GM19372 (cell line): ENCODE measurements around the gene SMOC1.

Experiments
- ATAC-seq: cut with Tn5 transposase; IDR thresholded peaks from one replicate; pipeline ENCODE4 v1.9.1; 2021; ENCODE audit warnings: mild to moderate bottlenecking, low read depth, moderate library complexity; ENCODE audit not compliant: unreplicated experiment

The SMOC1 gene

DNA sequence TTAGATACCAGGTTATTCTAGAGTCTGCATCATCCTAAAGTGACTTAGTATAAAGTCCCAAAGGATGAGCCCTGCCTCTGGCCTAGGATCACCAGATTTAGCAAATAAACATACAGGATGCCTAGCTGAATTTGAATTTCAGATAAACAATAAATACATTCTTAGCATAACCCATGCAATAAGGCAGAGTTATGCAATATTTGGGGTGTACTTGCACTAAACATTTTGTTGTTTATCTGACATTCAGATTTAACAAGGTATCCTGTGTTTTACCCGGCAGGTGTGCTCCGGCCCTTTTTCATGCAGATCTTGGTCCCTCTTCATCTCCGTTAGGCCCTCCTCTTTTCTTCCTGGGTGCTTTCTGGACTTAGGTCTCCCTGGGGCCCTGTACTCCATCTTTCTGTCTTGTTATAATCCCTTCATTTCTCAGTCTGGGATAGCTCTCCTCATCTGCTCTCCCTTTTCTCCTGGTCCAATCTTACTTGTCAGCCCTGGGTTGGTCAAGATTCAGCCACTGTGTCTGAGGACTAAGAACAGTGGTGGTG, 18.1 kb upstream of the SMOC1 start:
- no peak for ATAC-seq

DNA sequence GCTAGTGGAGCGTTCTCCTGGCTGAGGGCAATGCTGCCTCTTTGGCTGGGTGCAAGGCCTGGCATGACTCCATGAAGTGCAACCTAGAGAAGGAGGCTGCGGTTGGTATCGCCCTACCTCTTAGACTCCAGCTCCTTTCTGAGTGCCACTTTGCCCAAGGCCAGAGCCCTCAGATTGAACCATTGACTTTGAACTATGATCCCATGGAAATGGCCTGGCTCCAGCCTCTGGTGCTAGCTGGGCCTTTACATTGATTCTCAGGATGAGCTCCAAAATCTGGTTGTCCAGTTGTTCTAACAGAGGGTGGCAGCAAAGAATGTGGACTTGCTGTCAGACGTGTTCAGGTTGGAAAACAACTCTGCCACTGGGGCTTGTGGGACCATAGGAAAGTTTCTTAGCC, 16.1 kb upstream of the SMOC1 start:
- no peak for ATAC-seq

DNA sequence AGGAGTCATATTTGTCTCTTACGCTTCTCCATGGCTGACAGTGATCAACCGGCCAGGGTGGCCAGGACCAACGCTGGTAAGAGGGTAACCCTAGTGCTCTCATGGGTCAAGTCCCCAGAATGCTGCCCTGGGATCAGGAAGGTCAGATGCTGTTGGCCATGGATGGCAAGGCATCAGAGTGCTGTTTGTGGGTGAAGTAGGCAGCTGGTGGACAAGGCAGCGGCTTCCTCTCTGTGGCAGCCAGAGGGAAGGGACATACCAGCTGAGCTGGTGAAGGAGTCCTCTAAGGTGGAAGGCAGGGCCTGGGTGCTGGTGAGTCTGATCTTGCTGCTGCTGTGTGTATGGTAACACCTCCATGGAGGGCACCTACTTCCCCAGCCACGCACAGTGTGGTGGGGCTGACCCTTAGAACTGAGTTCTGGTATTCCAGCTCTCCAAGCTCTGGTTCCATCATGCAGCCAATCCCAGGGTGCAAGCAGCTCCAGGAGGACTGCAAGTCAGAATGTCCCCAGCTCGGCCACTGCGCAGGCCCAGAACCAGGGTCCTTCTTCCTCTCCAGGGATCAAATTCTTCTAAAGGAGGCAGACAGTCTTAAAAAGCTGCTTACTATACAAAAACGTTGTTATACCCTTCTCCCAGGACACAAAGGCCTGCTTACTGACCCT, 13.4 kb upstream of the SMOC1 start:
- no peak for ATAC-seq

DNA sequence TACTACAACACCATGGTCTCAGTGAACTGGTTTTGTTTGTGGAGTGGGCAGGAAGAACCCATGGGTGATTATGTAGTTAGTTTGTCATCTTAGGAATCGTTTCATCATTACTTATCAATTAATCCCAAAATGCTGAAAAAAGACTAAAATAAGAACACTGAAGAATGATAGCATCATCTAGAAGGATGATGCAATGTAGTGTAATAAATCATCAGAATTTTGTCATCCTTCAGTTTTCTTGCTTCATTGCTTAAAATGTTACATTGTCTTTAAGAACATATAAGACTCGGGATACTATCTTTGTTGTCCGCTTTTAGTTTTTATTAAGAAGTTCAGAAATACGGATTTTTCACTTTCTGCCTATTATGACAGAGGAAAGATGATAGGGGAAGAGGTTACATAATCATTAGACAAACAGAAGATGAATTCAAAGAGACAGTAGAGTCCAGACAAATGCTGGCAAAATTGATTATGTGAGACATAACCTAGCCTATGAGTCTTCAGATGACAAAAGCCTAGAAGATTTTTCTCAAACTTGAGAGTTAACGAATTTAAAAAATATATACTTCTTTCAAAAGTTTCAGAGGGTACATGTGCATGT, 10.8 kb upstream of the SMOC1 start:
- no peak for ATAC-seq

DNA sequence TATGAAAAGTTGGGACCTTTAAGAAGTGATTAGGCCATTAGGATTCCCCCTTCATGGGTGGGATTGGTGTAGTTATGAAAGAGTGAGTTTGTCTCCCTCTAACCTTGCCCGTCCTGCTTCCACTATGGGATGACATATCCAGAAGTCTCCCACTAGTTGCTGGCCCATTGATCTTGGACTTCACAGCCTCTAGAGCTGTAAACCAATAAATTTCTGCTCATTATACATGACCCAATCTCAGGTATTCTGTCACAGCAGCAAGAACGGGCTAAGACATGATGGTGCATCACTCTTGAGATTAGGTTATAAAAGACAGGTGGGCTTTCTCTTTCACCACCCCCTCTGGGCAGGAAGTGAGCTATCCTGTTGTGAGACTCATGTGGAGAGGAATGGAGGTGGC, 8.6 kb upstream of the SMOC1 start:
- ATAC-seq = no peak

DNA sequence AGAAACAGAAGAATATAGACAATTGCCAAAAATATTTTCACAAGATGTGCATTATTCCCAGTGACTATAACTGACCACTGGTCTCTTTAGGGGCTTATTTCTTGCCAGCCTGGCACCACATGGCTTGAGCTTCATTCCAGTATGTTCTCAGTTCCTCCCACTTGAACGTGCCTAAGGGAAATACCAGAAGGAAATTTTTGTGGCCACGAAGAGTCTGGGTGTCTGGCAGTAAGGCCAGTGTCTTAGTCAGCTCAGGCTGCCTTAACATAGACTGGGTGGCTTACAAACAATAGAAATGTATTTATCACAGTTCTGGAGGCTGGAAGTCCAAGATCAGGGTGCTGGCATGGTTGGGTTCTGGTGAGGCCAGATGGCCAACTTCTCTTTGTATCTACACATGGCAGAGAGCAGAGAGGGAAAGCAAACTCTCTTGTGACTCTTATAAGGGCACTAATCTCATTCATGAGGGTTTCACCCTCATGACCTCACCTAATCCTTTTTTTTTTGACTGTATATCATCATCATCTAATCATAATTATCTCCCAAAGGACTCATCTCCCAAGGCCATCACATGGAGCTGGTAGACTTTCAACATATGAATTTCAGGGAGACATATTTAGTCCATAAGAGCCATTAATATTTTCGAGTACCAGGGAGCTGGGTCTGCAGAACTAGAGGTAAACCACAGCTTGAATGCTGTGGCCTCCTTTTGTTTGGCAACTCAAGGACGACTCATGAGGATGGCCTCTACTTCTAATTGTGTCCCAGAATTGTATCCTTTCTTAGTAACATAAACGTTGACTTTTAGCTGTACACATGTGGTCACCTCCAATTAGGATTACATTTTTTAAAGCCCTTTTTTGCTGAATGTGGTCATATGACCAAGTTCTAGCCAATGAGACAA, 5.1 kb upstream of the SMOC1 start:
- no peak for ATAC-seq

DNA sequence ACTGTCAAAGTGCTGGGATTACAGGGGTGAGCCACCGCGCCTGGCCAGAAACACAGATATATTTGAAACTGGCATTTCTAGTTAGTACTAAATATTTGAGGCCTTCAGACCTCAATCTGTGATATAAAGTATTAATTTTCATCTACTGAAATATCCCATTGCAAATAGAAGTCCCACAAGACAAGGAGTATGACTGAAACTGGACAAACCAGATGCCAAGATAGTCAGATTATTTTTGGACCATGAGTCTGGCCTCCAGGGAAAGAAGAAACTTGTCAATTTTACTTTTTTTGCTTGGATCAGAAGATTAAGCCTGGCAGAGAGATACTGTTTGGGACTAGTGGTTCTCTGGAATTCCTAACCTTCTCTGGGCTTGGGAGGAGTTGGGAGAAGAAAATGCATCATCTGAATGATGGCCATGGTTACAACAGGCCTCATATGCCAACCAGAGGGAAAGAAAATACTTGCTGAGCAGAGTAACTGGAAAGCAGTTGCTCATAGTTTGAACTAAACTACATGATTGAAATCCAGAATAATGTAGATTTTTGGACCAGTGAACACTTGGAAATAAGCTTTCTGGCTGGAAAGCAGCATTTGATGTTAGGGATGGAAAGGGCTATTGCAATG, 2.9 kb upstream of the SMOC1 start:
- no peak for ATAC-seq

DNA sequence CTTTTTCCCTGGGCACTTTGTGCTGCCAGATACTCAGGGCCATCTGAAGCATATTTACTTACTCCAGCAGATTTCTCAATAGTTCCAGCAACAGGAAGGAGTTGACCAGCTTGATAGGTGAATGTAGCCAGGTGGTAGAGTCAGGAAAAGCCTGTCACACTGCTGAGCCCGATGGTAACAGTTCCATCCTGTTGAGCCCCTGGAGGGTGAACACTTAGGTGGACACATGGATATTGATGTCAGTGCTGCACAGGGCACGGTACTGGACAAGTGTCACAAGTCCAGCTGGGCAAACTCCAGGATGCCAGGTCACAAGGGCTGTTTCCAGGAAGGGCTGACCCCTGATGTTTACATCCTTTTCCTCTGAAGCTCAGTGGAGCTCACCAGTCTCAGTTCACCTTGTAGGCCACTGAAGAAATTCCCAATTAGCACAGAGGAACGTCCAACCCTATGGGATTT, 2.3 kb upstream of the SMOC1 start:
- ATAC-seq = no peak

DNA sequence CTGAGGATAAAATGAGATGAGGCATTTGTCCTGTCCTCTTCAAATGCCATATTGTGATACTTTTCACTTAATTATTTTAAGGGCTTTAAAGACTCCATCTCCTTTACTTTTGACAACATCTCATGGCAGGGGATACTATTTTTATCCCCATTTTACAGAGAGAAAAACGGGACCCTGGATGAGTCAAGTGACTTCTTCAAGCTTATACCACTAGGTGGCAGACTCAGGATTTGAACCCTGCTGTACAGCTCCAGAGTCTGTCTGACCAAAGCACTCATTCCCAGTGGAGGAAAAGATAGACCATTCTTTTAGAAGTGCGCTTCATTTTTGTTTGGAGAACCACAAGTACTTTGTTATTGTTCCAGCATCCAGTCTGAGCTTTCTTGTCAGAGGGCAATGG, 1.7 kb upstream of the SMOC1 start:
- no peak for ATAC-seq

DNA sequence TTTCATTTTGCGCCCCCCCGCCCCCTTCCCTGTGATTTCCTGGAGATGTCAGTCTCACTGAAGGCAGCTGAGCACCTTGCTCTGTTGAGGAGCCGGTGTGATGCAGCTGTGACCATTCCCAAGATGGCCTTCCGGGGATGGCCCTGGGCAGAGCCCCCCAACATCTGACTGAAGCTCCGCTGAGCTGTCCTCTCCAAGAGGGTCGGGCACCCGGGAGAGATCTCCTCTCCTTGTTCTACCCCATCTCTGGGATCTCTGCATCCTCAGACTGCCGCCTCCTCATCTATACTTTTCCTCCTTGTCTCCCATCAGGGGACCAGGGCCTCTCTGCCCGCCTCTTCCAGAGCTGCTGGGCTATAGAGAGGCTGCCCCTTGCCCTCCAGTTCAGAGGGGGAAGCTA, 965 bp upstream of the SMOC1 start:
- ATAC-seq = no peak

DNA sequence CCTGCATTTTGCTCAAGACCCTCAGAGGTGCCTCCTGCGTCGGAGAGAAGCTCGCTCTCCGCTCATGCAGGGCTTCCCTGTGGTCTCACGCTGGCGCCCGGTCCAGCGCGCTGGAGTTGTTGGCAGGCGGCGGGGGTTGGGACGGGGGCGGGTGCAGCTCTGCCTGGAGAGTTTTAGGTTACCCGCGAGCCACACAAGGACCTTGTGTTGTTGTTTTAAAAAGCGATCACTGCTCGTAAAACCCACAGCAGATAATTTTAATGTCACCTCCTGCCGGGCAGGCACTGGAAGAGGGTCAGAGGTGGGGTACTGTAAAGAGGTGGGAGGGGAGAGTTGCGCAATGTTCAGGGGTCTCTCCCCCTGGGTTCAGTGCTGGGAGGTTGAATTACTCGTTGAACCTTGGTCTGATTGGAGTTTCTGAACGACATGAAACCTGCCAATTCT, 850 bp downstream of the SMOC1 start:
- no peak for ATAC-seq

DNA sequence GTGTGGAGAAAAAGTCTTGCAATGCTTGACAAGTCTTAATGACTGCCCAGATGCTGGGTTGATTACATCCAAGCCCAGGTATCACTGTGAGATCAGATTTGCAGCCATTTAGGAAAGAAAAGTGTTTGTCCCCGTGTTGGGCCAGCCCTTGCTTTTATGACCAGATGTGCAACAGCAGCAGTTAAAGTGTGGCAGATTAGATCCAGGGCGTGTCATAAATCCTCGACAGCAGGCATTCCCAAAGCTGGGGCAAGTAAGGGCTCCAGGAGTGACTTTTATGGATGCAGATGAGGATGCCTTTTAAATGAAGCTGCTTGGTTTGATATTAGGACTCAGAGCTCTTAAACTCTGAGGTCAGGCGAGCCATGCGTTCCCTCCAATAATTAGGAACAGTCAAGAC, 1.7 kb downstream of the SMOC1 start:
- ATAC-seq = no peak

DNA sequence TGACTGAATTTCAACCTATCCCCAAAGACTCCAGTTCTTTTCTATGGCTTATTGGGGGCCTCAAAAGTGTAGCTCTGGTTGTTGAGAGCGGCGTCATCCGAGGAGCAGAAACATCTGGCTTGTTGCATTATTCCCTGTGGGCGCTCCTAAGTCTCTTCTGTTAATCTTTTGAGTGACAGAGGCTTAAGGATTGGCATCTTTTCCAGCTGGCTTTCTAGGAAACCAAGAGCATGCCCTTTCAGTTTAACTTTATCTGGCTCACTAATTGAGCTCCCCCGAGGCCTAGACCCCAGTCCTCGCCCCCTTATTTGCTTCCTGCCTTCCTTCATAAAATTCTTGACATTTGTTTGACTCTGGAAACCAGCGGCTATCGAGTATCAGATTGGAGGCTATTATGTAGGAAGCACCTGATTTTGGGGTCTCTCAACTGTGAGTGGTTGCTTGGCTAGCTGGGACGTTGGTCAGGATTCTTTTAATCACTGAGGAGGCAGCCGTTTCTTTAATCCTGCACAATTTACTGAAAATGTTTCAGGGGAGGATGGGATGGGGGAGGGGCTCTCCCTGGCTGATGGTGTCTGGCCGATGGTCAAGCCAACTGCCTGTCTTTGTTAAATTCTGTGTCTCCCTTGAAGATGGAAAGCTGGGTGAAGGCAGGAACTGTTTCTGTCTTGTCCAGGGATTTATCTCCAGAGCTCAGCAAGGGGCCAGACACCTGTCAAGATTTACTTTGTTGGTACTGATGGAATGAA, 3.1 kb downstream of the SMOC1 start:
- ATAC-seq = no peak

DNA sequence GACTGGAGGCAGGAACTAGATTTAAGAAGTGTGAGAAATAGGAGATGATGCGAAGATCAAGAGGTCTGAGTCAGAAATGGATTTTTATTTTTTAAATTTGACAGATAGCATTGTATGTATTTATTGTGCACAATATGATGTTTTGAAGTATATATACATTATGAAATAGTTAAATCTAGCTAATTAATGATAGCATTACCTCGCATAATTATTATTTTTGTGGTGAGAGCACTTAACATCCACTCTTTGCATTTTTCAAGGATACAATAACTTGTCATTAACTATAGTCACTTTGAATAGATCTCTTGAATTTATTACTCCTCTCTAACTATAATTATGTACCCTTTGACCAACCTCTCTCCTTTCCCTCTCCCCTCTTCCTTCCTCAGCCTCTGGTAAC, 3.7 kb downstream of the SMOC1 start:
- ATAC-seq = no peak

DNA sequence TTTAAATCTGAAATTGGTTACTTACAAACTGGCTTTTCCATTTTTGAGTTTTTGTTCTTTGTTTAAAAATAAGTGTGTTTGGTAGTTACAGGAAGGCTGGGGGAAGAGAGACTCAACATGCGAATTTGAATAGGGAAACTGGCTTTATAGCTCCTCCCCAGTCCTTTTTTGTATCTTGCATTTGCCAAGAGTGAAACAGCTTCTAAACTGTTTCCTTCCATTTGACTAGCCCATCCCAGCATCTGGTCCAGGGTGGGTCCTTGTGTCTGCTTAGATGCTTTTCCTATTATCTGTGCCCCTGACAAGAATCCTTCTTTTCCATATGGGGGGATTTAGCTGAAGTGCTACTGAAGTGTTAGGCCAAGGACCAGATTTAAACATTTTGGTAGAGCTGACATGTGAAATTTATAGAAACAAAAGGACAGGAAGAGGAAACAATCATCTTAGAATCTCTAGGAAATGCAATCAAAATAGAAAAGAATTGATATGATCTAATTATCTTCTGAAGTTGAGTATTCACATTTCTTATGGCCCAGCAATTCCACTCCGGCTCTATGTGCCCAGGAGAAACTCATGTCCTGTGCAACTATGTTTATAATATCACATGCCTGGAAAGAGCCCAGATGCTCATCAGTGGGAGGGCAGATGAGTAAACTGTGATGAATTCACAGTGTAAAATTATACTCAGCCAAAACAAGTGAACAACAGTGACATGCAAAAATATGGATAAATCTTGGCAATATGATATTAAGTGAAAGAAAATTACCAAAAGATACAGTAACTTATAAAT, 7.4 kb downstream of the SMOC1 start:
- no peak for ATAC-seq

DNA sequence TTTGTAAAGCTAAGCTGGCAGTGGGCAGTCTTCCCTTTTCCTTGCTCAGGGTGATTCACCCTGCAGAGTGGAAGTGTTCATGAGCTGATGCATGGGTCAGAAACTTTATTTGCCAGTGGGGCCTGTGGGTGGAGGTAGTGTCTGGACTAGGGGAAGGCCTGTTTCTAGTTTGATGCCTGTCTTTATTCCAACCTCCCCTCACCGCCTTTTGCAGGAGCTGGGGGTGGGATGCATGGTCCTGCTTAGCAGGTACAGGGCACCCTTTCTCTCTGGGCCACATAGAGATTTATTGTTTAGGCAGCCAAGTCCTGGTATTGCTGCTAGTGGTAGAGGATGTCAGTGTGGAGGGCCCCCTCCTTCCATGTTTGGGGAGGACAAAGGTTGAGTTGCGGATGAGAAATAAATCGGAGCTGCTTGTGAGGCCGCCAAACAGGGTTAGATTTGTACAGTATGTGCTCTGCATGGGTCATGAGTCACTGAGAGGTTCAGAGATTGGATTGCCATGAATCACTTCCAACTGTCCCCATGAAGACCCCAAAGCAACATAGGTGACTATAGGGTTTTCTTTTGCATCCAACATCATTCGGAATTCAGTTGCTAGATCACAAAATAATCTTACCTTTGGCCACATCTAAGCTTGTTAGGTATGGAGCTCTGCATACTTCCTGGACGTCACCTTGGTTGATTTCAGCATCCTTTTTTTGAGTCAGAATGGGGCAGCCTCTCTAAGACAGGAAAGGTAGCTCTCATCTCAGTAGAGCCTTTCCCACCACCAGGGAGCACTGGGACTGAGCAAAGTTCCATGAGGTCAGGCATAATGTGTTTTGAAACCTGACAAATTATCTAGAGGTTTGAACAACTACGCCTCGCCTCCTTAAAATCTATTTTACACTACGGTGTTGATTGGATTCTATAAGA, 8.8 kb downstream of the SMOC1 start:
- no peak for ATAC-seq

DNA sequence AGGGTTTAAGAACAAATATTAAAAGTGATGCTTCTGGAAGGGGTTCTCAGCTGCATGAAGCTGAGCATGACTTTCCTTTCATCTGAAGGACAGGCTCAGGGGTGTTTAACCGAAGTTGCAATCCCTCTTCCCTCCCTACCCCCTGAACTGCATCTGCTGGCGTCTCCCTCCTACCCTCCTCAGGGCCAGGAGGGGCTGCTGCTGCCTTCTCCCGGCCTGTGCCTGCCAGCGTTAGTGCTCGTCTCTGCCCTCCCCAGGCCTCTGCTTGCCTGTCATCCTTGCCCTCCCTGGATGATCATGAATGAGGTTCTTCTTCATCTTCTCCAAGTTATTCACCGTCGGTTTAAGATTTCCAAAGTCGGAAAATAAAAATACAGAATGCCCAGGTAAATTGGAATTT, 12.2 kb downstream of the SMOC1 start:
- no peak for ATAC-seq

DNA sequence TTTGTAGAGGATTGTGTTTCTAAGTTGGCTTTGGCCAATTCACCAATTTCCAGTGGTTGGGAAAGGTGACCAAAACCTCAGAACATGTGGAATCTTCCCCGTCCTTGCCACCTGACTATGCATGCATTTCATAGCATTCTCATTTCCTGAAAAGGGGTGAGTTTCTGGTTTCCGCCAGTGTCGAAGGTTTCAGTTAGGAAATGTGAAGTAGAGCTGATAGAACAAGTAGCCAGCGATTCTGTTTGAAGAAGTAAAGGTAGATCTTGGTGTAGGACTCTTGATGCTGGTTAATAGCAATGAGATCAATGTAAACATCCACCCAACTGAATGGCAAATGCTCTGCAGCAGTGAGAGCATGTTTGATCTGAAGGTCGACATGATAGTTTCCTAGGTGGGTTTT, 15.9 kb downstream of the SMOC1 start:
- no peak for ATAC-seq
